Psoas muscle (tissue), 8 donors: ENCODE measurements around the gene RUFY1. TPM values are rescaled to one million over a fixed set of nuclear protein-coding genes. Genes with fewer than 3 reads are reported as not detected.

Experiments
- ATAC-seq, 4 donors: fragments of 200-7000 bp; cut with Tn5 transposase; one replicate each; pipeline ENCODE4 v1.9.1; 2020; ENCODE audit warnings: moderate library complexity in 3 of 4, mild to moderate bottlenecking in 2 of 4
- DNase-seq, 2 donors: peaks; one replicate each; pipeline ENCODE4 v3.0.0-alpha.2; 2020
- H3K27ac ChIP-seq: fragments of 200-600 bp; one replicate; pipeline ENCODE4 v1.8.0; 2022
- H3K27me3 ChIP-seq, 3 donors: fragments of 200-600 bp in 1 of 3; one replicate each; pipeline versions ENCODE4 v1.6.1 to v1.8.0; 2013 to 2022; ENCODE audit warnings: low read length in 2 of 3, mild to moderate bottlenecking in 2 of 3, moderate library complexity in 1 of 3; ENCODE audit not compliant: insufficient read depth in 3 of 3
- H3K36me3 ChIP-seq, 2 donors: fragments of 200-600 bp in 1 of 2; one replicate each; pipeline versions ENCODE4 v1.6.1 to v1.8.0; 2013 to 2022; ENCODE audit warnings: low read depth in 1 of 2, mild to moderate bottlenecking in 1 of 2, moderate library complexity in 1 of 2; ENCODE audit not compliant: insufficient read depth in 1 of 2
- H3K4me1 ChIP-seq: fragments of 200-600 bp; one replicate; pipeline ENCODE4 v1.8.0; 2022
- H3K4me3 ChIP-seq: fragments of 200-600 bp; one replicate; pipeline ENCODE4 v1.8.0; 2022; ENCODE audit warnings: mild to moderate bottlenecking
- H3K9me3 ChIP-seq: fragments of 200-600 bp; one replicate; pipeline ENCODE4 v1.8.0; 2022
- WGBS, 3 donors: extraction: QIAGEN DNeasy Blood & Tissue Kit; methylation state at CpG; one replicate each; pipeline versions ENCODE4 v1.1.6 to v1.1.7; 2013; 5-methylcytosine and 5-hydroxymethylcytosine counted together
- intact Hi-C, 2 donors: fragments of 100-400 bp; cut with DNase I; formaldehyde crosslinking; loops; one replicate each; pipeline versions ENCODE4 v1.11.0 to v1.14.2; 2022
- polyA plus RNA-seq, 3 donors: library from polyadenylated mRNA; stranded (reverse); fragments of 200-250 nt; gene quantifications; one replicate each; pipeline ENCODE4 v1.2.3, GENCODE V29; 2013
- total RNA-seq, 4 donors: library from RNA; stranded (reverse); fragmentation: NEBNext Ultra II Directional in 2 of 4; extraction: Animal tissue kit (Norgen Biotek cat#: 25700) in 2 of 4; gene quantifications; one replicate each; pipeline versions ENCODE4 v1.2.1 to v1.2.4, GENCODE V29; 2021 to 2023
- TF ChIP-seq, protein P1 (sequence below): fragments of 200-600 bp; IDR thresholded peaks from one replicate; pipeline ENCODE4 v1.8.0; 2022; ENCODE audit warnings: antibody characterized with exemption
- donor health status: healthy with polysubstance abuse.
- donor health status: DM: no; HTN: no; CAD: no; lungs with moderate emphysema.
- donor health status: Bipolar disorder and iron deficiency.
- donor health status: healthy.
- donor health status: DM: yes; HTN: yes; CAD: no.
- donor health status: DM: no; HTN: no; CAD: no.
- donor health status: DM: no; HTN: no; CAD: no.
- donor health status: DM: yes; HTN: yes; CAD: no.

Gene RUFY1
- total and polyA plus RNA-seq, 7 donors: 17.9 to 26.3 (median 22.8) TPM

DNA sequence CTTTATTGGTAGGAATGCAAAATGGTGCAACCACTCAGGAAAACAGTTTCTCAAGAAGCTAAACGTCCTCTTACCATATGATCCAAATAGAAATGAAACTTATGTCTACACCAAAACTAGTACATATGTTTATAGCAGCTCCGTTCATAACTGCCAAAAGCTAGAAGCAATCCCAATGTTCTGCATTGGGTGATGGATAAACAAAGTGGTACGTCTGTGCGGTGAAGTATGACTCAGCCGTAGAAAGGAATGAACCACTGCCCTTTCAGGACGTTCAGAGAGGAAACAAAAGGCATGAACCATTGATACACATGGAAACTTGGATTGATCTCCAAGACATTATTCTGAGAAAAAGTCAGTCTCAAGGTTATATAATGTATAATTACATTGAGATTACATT, 45.6 kb downstream of the RUFY1 start:
- no peaks in the 10 kb centered on the region for H3K9me3 ChIP-seq
- 79 to 83% (median 80%) methylated on average over 6 of the region's 6 CpGs for WGBS, 3 donors
- H3K36me3 ChIP-seq: peaks cover 8 to 98% of the 10 kb centered on the region in 2 donors
- H3K27ac ChIP-seq: no peak overlapping the region
- intact Hi-C loops: no loop called here
- no peak for ATAC-seq
- H3K27me3 ChIP-seq: no peaks in the 10 kb centered on the region
- no peak for DNase-seq
- H3K4me1 ChIP-seq: no peaks in the 10 kb centered on the region
- TF ChIP-seq, protein P1, sequence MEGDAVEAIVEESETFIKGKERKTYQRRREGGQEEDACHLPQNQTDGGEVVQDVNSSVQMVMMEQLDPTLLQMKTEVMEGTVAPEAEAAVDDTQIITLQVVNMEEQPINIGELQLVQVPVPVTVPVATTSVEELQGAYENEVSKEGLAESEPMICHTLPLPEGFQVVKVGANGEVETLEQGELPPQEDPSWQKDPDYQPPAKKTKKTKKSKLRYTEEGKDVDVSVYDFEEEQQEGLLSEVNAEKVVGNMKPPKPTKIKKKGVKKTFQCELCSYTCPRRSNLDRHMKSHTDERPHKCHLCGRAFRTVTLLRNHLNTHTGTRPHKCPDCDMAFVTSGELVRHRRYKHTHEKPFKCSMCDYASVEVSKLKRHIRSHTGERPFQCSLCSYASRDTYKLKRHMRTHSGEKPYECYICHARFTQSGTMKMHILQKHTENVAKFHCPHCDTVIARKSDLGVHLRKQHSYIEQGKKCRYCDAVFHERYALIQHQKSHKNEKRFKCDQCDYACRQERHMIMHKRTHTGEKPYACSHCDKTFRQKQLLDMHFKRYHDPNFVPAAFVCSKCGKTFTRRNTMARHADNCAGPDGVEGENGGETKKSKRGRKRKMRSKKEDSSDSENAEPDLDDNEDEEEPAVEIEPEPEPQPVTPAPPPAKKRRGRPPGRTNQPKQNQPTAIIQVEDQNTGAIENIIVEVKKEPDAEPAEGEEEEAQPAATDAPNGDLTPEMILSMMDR: no peak
- no peak overlapping the region for H3K4me3 ChIP-seq

DNA sequence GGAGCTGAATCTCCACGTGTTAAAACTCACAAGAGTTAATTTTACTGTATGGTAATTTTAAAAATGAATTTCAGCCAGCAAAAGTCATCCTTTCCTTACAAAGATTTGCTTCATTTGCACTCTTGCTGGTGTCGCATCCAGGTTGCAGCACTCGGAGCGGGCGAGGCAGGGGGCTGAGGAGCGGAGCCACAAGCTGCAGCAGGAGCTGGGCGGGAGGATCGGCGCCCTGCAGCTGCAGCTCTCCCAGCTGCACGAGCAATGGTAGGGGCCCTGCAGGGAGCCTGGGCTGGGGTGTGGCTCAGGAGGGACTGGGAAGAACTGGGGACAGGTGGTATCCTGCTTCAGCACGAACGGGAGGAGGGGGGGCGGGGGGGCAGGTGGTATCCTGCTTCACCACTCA, 46.1 kb downstream of the RUFY1 start:
- ATAC-seq (peak in 1 of 4 donors; percentile 28), DNase-seq (no peak)
- Histone ChIP-seq H3K4me1 (no peaks in the 10 kb centered on the region), H3K4me3 (no peak overlapping the region), H3K27me3 (no peaks in the 10 kb centered on the region), H3K9me3 (no peaks in the 10 kb centered on the region), H3K27ac (no peak overlapping the region), H3K36me3 (peaks cover 8 to 98% of the 10 kb centered on the region in 2 donors)
- WGBS, 3 donors: 72 to 89% (median 73%) methylated on average over 11 to 13 of the region's 13 CpGs
- intact Hi-C loops: no loop called here
- TF ChIP-seq, protein P1: no peak

DNA sequence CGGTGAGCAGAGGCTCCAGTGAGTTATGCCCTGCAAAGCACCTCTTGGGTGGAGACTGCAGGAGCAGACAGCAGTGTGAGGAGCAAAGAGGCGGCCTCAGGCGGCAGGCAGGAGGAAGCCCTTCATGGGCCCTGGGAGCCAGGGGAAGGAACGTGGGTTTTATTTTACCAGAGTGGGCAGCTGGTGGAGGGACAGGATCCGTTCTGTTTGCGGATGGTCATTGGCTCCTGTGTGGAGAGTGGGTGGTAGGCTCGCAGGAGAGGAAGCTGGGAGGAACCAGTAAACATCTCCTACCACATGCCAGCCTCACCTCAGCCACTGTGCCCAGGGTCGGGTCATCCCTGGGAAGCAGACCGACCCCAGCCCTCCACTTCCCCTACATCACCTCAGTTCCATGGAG, 48.7 kb downstream of the RUFY1 start:
- intact Hi-C loops: no loop called here
- TF ChIP-seq, protein P1: no peak
- peak in 1 of 4 donors; percentile 1 for ATAC-seq
- no peak overlapping the region for H3K4me3 ChIP-seq
- no peaks in the 10 kb centered on the region for H3K9me3 ChIP-seq
- no peaks in the 10 kb centered on the region for H3K27me3 ChIP-seq
- 77 to 82% (median 80%) methylated on average over 8 to 9 of the region's 9 CpGs for WGBS, 3 donors
- DNase-seq: no peak
- no peak overlapping the region for H3K27ac ChIP-seq
- peaks cover 4 to 96% of the 10 kb centered on the region in 2 donors for H3K36me3 ChIP-seq
- no peaks in the 10 kb centered on the region for H3K4me1 ChIP-seq

DNA sequence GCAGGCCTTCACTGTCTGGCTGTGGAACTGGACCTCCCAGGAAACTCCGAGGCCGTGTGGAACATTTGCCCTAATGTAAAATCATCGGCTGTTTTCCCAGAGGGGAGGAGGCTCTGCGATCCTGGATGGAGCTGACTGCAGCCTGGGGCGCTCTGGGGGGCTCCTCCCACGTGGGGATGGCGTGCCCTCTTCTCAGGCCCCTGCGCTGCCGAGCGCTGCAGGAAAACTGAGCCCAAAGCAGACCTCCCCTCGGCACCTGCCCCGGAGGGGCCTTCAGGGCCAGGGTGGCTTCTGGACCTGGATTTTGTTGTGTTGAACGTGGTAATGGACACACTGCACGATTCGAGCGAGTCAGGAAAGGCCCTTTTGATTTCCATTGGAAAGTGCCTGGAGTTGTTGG, 49.2 kb downstream of the RUFY1 start:
- DNase-seq (no peak), ATAC-seq (peak in 1 of 4 donors; percentile 16)
- Histone ChIP-seq H3K4me1 (no peaks in the 10 kb centered on the region), H3K27me3 (no peaks in the 10 kb centered on the region), H3K4me3 (no peak overlapping the region), H3K36me3 (peaks cover 4 to 98% of the 10 kb centered on the region in 2 donors), H3K9me3 (no peaks in the 10 kb centered on the region), H3K27ac (no peak overlapping the region)
- intact Hi-C loops: no loop called here
- 86 to 92% (median 89%) methylated on average over 16 of the region's 16 CpGs for WGBS, 3 donors
- TF ChIP-seq, protein P1: no peak

DNA sequence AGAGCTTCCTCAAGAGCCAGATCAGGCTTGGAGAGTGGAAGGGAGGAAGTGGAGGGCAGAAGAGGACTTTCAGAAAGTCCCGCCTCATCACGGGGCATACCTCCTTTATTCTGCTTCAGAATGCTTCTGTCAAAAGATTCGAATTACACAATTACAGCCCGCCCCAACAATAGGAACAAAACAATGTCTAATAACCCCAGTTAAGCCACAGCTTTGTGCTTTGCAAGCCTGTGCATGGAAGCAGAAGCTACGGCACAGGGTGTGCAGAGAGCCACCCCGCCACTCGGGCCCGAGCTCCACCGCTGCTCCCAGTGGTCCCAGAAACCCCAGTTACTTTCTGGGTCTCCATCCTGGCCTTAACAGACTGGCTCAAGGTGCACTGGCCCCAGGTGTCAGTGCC, 49.6 kb downstream of the RUFY1 start:
- H3K4me3 ChIP-seq: no peak overlapping the region
- no peaks in the 10 kb centered on the region for H3K27me3 ChIP-seq
- peaks cover 4 to 99% of the 10 kb centered on the region in 2 donors for H3K36me3 ChIP-seq
- intact Hi-C loops: no loop called here
- WGBS, 3 donors: 82 to 92% (median 86%) methylated on average over 9 of the region's 9 CpGs
- TF ChIP-seq, protein P1: no peak
- H3K27ac ChIP-seq: no peak overlapping the region
- DNase-seq (no peak), ATAC-seq (no peak)
- no peaks in the 10 kb centered on the region for H3K9me3 ChIP-seq
- no peaks in the 10 kb centered on the region for H3K4me1 ChIP-seq
